Adipocyte (in vitro differentiated cells): ENCODE data around the gene TMEM82.

Source experiments
- DNase-seq: peaks from one replicate; pipeline ENCODE4 v3.0.0-alpha.2; 2015; ENCODE audit warnings: low read depth
- H3K27me3 ChIP-seq: replicated peaks from 2 replicates; pipeline ENCODE4 v1.7.0; 2013; ENCODE audit warnings: mild to moderate bottlenecking, low read length, moderate library complexity; ENCODE audit not compliant: control insufficient read depth, insufficient read depth
- H3K36me3 ChIP-seq: 2 replicates; pipeline ENCODE4 v1.7.0; 2013; ENCODE audit warnings: low read length, mild to moderate bottlenecking, moderate library complexity; ENCODE audit not compliant: control insufficient read depth, insufficient read depth, severe bottlenecking
- H3K4me1 ChIP-seq: 2 replicates; pipeline ENCODE4 v1.7.0; 2013; ENCODE audit warnings: mild to moderate bottlenecking, low read length, moderate library complexity; ENCODE audit not compliant: control insufficient read depth, insufficient read depth
- H3K4me3 ChIP-seq: 2 replicates; pipeline ENCODE4 v1.7.0; 2013; ENCODE audit warnings: mild to moderate bottlenecking, low read length, moderate library complexity
- H3K9ac ChIP-seq: 2 replicates; pipeline ENCODE4 v1.7.0; 2013; ENCODE audit warnings: mild to moderate bottlenecking, low read length, moderate library complexity
- H3K9me3 ChIP-seq: 2 replicates; pipeline ENCODE4 v1.7.0; 2013; ENCODE audit warnings: mild to moderate bottlenecking, low read length, moderate library complexity; ENCODE audit not compliant: control insufficient read depth

The TMEM82 gene

DNA sequence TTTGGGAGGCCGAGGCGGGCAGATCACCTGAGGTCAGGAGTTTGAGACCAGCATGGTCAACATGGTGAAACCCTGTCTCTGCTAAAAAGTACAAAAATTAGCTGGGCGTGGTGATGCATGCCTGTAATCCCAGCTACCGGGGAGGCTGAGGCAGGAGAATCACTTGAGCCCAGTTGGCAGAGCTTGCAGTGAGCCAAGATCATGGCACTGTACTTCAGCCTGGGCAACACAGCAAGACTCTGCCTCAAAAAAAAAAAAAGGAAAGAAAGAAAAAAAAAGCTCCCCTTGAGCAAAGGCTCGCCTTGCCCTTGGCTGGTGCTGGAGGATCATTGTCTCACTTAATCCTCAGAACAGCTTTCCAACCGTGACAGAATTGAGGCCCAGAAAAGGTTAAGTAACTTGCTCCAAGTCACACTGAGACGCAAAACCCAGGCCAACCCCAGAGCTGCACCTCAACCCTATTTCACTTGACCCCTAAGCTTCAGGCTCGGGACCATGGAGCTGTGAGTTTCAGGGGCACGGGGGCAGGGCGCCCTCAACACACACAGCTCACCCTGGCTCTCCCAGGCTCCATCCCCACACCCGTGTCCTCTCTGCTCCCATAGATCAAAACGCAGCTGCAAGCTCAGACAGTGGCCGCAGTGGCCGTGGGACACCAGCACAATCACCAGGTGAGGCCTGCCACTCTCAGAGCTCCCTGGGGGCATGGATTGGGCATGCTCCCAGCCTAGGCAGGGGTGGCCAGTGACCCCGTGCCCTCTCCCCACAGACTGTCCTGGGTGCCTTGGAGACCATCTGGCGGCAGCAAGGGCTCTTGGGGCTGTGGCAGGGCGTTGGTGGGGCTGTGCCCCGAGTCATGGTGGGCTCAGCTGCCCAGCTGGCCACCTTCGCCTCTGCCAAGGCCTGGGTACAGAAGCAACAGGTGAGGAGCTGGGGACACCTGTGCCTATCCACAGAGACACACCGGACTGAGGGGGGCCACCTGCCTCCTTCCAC lies 4.7 kb upstream of the TMEM82 start:
- DNase-seq: no peak
- peaks cover 25% of the 10 kb centered on the region for H3K36me3 ChIP-seq
- no peak overlapping the region for H3K4me3 ChIP-seq
- no peaks in the 10 kb centered on the region for H3K9me3 ChIP-seq
- no peak overlapping the region for H3K9ac ChIP-seq
- peaks cover 17% of the 10 kb centered on the region for H3K4me1 ChIP-seq
- no peaks in the 10 kb centered on the region for H3K27me3 ChIP-seq

DNA sequence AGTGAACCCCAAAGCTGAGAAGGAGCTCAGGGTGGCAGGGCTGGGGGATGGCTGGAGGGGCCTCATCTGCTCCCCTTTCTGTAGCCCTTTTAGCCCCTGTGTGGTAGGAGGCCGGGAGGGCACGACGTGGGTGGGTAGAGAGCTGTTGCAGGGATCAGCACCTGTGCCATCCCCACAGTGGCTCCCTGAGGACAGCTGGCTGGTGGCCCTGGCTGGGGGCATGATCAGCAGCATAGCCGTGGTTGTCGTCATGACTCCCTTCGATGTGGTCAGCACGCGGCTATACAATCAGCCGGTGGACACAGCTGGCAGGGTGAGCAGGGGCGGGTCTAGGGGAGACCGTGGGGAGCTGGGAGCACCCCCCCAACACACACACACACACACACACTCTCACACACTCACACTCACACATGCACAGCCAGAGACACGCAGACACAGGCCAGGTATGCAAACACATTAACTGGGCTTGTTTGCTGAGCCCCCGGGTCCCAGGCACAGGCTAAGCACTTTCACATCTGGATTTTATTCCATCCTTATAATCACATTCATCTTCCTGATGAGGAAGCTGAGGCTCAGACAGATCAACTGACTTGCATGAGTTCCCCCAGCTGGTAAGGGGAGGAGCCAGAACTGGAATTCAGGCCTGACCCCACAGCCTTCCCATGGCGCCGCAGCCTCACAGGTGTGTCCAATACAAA lies 3.7 kb upstream of the TMEM82 start:
- peaks cover 16% of the 10 kb centered on the region for H3K36me3 ChIP-seq
- no peak overlapping the region for H3K4me3 ChIP-seq
- no peaks in the 10 kb centered on the region for H3K9me3 ChIP-seq
- H3K27me3 ChIP-seq: no peaks in the 10 kb centered on the region
- peaks cover 17% of the 10 kb centered on the region for H3K4me1 ChIP-seq
- H3K9ac ChIP-seq: no peak overlapping the region
- DNase-seq: no peak

DNA sequence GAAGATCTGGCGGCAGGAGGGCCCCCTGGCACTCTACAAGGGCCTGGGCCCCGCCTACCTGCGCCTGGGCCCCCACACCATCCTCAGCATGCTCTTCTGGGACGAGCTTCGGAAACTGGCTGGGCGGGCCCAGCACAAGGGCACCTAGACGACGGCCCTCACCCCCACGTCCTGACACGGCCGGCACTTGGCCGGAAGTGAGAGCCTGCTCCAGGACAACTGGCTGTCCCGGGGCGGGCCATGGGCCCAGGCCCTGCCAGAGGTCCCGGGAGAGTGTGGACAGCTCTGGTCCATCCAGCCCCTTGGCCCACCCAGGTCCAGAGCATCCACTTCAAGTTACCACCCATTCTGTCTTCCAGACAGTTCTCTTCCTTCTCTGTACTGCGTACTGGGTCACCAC lies 3.0 kb upstream of the TMEM82 start:
- Histone ChIP-seq H3K4me3 (no peak overlapping the region), H3K4me1 (peaks cover 17% of the 10 kb centered on the region), H3K27me3 (no peaks in the 10 kb centered on the region), H3K9ac (no peak overlapping the region), H3K9me3 (no peaks in the 10 kb centered on the region), H3K36me3 (peaks cover 9% of the 10 kb centered on the region)
- DNase-seq: no peak

GRCh38 chr1:15739745-15740144 lies 2.6 kb upstream of the TMEM82 start:
- Histone ChIP-seq H3K9me3 (no peaks in the 10 kb centered on the region), H3K36me3 (peaks cover 4% of the 10 kb centered on the region)

DNA sequence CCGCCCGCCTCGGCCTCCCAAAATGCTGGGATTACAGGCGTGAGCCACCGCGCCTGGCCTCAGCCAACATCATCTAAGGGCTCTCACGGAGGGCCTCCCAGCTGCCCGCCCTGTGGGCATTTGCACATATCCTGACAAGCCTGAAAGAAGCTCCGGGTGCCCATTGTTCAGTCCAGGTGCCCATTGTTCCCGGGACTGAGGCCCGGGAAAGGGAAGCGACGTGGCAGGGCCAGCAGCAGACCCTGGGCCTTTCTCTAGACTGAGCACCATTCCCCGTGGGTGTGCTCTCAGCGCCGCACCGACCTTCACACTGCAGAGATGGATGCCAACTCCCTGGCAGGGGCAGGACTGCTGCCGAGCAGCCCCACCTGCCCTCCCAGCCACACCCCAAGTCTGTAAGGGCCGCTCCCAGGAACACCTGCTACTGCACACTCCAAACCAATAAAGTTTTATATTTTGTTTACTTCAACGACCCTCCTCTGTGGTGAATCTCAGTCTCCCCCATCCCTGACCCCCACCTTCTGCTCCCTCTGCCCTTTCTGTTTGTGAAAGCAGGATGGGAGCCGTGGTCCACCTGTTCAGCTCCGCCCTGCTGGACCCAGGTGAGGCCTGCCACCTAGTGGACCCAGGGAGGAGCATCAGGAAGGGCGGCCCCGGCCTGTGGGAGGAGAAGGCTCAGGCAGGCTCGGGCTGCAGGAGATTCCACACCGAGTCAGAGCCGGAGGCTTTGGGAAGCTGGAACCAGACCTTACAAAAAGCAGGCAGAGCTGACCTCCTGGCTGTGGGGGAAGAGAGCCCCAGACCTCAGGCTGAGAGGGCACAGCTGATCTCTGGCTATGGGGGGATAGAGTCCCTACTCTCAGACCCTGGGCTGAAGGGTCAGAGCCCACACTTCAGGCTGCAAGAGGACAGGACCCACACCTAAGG lies 1.1 kb upstream of the TMEM82 start:
- Histone ChIP-seq H3K9ac (no peak overlapping the region), H3K4me3 (no peak overlapping the region), H3K9me3 (no peaks in the 10 kb centered on the region), H3K4me1 (peaks cover 7% of the 10 kb centered on the region), H3K27me3 (no peaks in the 10 kb centered on the region), H3K36me3 (no peaks in the 10 kb centered on the region)
- DNase-seq: peak; percentile 56

More at GRCh38 chr1:15739745-15740144, 2.6 kb upstream of the TMEM82 start:
- Histone ChIP-seq H3K9ac (no peak overlapping the region), H3K4me3 (no peak overlapping the region), H3K27me3 (no peaks in the 10 kb centered on the region), H3K4me1 (peaks cover 14% of the 10 kb centered on the region)
- DNase-seq: no peak

DNA sequence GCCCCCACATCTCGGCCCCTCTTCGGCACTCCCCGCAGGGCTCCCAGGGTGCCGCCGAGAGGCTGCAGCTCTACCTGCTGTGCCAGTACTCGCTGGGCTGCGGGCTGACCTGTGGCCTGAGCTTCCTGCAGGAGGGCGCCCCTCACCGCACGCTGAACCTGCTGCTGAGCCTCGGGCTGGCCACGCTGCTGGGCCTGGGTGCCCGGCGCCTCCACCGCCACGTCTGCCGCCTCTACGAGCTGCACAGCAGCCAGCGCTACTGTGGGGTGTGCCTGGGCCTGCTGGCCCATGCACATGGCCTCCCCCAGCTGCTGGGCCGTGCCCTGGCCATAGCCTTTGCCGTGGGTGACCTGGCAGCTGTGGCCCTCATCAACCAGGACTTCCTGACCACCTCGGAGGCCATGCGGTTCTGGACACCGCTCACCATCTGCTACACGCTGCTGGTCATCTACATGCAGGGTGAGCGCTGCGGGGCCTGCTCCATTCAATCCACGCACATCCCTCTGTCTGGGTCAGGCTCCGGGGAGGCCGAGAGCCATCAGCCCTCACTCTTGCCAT lies 1.9 kb downstream of the TMEM82 start:
- no peak for DNase-seq
- Histone ChIP-seq H3K4me3 (no peak overlapping the region), H3K36me3 (no peaks in the 10 kb centered on the region), H3K4me1 (no peaks in the 10 kb centered on the region), H3K9ac (no peak overlapping the region), H3K27me3 (no peaks in the 10 kb centered on the region), H3K9me3 (no peaks in the 10 kb centered on the region)

DNA sequence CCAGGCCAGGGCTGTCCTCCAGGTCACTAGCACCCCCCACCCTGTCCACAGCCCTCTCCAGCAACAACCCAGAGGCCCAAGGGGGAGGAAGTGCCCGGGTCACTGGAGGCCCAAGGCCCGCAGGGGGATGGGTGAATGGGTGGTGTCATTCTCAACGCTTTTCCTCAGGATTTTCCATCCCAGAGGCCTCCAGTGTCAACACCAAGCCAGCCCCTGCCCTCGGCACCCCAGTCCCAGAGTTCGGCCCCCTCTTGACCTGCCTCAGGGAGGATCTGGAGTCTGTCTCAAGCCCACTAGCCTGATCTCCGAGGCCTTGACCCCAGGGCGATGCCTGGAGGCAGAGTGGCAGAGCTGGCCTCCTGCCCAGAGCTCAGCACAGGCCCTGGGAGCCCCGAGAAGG lies 5.1 kb downstream of the TMEM82 start:
- H3K4me3 ChIP-seq: no peak overlapping the region
- H3K27me3 ChIP-seq: no peaks in the 10 kb centered on the region
- no peak for DNase-seq
- H3K9me3 ChIP-seq: no peaks in the 10 kb centered on the region
- no peaks in the 10 kb centered on the region for H3K36me3 ChIP-seq
- peaks cover 9% of the 10 kb centered on the region for H3K4me1 ChIP-seq
- no peak overlapping the region for H3K9ac ChIP-seq

- Histone ChIP-seq H3K27me3 (no peaks in the 10 kb centered on the region), H3K9ac (no peak overlapping the region), H3K36me3 (no peaks in the 10 kb centered on the region), H3K4me1 (peaks cover 9% of the 10 kb centered on the region), H3K4me3 (no peak overlapping the region), H3K9me3 (no peaks in the 10 kb centered on the region)
- DNase-seq: no peak
These were observed 6.0 kb downstream of the TMEM82 start for GRCh38 chr1:15748264-15748663.

DNA sequence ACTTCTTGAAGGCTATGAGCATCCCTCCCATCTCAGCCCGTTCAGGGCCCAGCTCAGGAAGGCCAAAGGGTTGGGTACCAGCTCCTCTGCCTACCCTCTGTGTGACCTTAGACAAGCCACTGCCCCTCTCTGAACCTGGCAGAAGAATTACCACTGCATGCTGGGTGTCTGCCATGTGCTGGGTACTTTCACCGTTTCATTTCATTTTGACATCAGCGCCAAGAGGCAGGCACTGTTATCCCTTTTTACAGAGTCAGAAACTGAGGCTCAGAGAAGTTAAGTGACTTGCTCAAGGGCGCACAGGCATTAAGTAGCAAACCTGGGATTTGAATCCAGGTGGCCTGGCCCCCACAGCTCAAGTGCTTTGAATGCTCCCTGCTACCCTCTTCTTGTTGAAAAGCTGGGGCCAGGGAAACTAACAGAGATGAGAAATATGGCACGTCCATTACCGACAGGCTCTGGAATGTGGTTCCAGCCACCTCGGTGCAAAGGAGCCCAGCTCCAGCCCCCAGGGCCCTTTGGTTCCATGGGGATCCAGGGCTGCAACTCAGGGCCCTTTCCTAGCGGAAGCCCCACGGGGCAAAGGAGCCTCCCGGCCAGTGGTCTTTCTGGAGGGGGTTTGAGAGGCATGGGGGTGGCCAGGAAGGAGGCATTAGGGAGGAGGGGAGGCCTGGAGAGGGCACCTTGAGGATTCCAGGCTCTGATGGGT lies 6.5 kb downstream of the TMEM82 start:
- no peaks in the 10 kb centered on the region for H3K9me3 ChIP-seq
- H3K27me3 ChIP-seq: no peaks in the 10 kb centered on the region
- no peak for DNase-seq
- H3K36me3 ChIP-seq: no peaks in the 10 kb centered on the region
- H3K4me1 ChIP-seq: peaks cover 9% of the 10 kb centered on the region
- no peak overlapping the region for H3K9ac ChIP-seq
- no peak overlapping the region for H3K4me3 ChIP-seq
